ENCODE measurements around the gene PPM1E.

- TF ChIP-seq RFX5 (IDR thresholded peaks at IDR 0.05) = no peak
- TF ChIP-seq, protein P1, sequence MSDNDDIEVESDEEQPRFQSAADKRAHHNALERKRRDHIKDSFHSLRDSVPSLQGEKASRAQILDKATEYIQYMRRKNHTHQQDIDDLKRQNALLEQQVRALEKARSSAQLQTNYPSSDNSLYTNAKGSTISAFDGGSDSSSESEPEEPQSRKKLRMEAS (IDR thresholded peaks at IDR 0.05) = no peak
Observed at GRCh38 chr17:58995247-58995940, 239.7 kb downstream of the PPM1E start.

Data from A549 (cell line).